K562 (cell line): ENCODE data around the gene FAM117A. TPM values are rescaled to one million over a fixed set of nuclear protein-coding genes. Genes with fewer than 3 reads are reported as not detected.

Experiments used
- ARID1B ChIP-seq: fragments of 450-650 bp; IDR thresholded peaks from 2 replicates; pipeline ENCODE4 v1.6.1; 2016; ENCODE audit warnings: antibody characterized with exemption, mild to moderate bottlenecking, inconsistent platforms
- BMI1 ChIP-seq: fragments of 150-350 bp; IDR thresholded peaks from 2 replicates; pipeline ENCODE4 v1.6.1; 2014; ENCODE audit warnings: low read length
- CBX1 ChIP-seq: sonication (generic); IDR thresholded peaks from 2 replicates; pipeline ENCODE4 v1.6.1; 2016; ENCODE audit warnings: antibody characterized with exemption, low read depth, mild to moderate bottlenecking
- CEBPZ ChIP-seq: fragments of 150-350 bp; IDR thresholded peaks from 2 replicates; pipeline ENCODE4 v1.6.1; 2014; ENCODE audit warnings: low read depth, mild to moderate bottlenecking, low read length, borderline replicate concordance
- GTF2E2 ChIP-seq: fragments of 200-800 bp; sonication (Bioruptor generic); IDR thresholded peaks from 2 replicates; pipeline ENCODE4 v1.6.1; 2016; ENCODE audit warnings: missing genetic modification characterization, missing compliant biosample characterization
- HLTF ChIP-seq: fragments of 450-650 bp; IDR thresholded peaks from 2 replicates; pipeline ENCODE4 v1.6.1; 2016
- IRF2 ChIP-seq: sonication (generic); formaldehyde crosslinking; IDR thresholded peaks from 2 replicates; pipeline ENCODE4 v1.8.1; 2022; ENCODE audit warnings: mild to moderate bottlenecking, missing genetic modification reagents
- MTA1 ChIP-seq: fragments of 450-650 bp; IDR thresholded peaks from 2 replicates; pipeline ENCODE4 v1.6.1; 2017; ENCODE audit warnings: borderline replicate concordance
- NCOA1 ChIP-seq: fragments of 450-650 bp; IDR thresholded peaks from 2 replicates; pipeline ENCODE4 v1.6.1; 2016; ENCODE audit warnings: low read depth
- NCOA2 ChIP-seq, 2 experiments: fragments of 450-650 bp; IDR thresholded peaks; 2 replicates each; pipeline ENCODE4 v1.6.1; 2018; ENCODE audit warnings: mild to moderate bottlenecking in 2 of 2, moderate library complexity in 1 of 2; ENCODE audit not compliant: partially characterized antibody in 2 of 2
- SREBF1 ChIP-seq: fragments of 150-350 bp; IDR thresholded peaks from 2 replicates; pipeline ENCODE4 v1.6.1; 2014; ENCODE audit warnings: antibody characterized with exemption, low read depth, low read length, borderline replicate concordance
- ZFP1 ChIP-seq: fragments of 450-650 bp; formaldehyde crosslinking; IDR thresholded peaks from 2 replicates; pipeline ENCODE4 v1.4.0; 2020; ENCODE audit warnings: mild to moderate bottlenecking, mixed read lengths
- ZKSCAN8 ChIP-seq: fragments of 200-800 bp; sonication (Bioruptor generic); IDR thresholded peaks from 2 replicates; pipeline ENCODE4 v1.6.1; 2016; ENCODE audit warnings: missing genetic modification characterization, missing compliant biosample characterization
- ZNF212 ChIP-seq: fragments of 450-650 bp; formaldehyde crosslinking; IDR thresholded peaks from 2 replicates; pipeline ENCODE4 v1.4.0; 2020; ENCODE audit warnings: mild to moderate bottlenecking
- ZNF347 ChIP-seq: fragments of 450-650 bp; formaldehyde crosslinking; IDR thresholded peaks from 2 replicates; pipeline ENCODE4 v1.4.0; 2020; ENCODE audit warnings: low read depth, mild to moderate bottlenecking, moderate library complexity
- ZNF57 ChIP-seq: fragments of 450-650 bp; formaldehyde crosslinking; IDR thresholded peaks from 2 replicates; pipeline ENCODE4 v1.4.0; 2020; ENCODE audit warnings: mild to moderate bottlenecking, moderate library complexity
- polyA plus RNA-seq, 8 experiments: library from polyadenylated mRNA; depleted of rRNA in 4 of 8; stranded (reverse) in 5 of 8; unstranded in 3 of 8; fragments of >200 nt; fragmentation: Nextera tagmentation in 2 of 8; fragmentation: Illumina TruSeq in 1 of 8; extraction: Ambion mirVana in 2 of 8; extraction: Trizol in 1 of 8; gene quantifications; 2 replicates each; pipeline versions ENCODE4 v1.2.1 to v1.2.3, GENCODE V29; 2011 to 2014; ENCODE audit warnings: inconsistent platforms in 1 of 8, missing spikeins in 1 of 8
- total RNA-seq, 7 experiments: library from RNA; depleted of rRNA in 6 of 7; stranded (reverse); fragments of >200 nt in 6 of 7; fragmentation: Illumina TruSeq in 2 of 7; extraction: Trizol in 2 of 7; gene quantifications; 2 replicates each; pipeline versions ENCODE4 v1.2.1 to v1.2.3, GENCODE V29; 2011 to 2021; ENCODE audit warnings: low replicate concordance in 1 of 7
- TF ChIP-seq, protein P1 (sequence below): sonication (generic); formaldehyde crosslinking; IDR thresholded peaks from 2 replicates; pipeline ENCODE4 v1.8.1; 2022; ENCODE audit warnings: missing genetic modification reagents
- TF ChIP-seq, protein P2 (sequence below): sonication (generic); formaldehyde crosslinking; IDR thresholded peaks from 2 replicates; pipeline ENCODE4 v1.4.0; 2020; ENCODE audit warnings: mild to moderate bottlenecking, missing genetic modification reagents
- TF ChIP-seq, protein P3 (sequence below): IDR thresholded peaks from 3 replicates; pipeline ENCODE4 v1.6.1; 2011; ENCODE audit warnings: borderline replicate concordance, mild to moderate bottlenecking, moderate library complexity; ENCODE audit not compliant: insufficient read length; ENCODE audit errors: extremely low read depth

Gene FAM117A
- total and polyA plus RNA-seq, 9 of the 15 experiments (the other 6 are each of a cell fraction or from before 2014, with no cell fraction given) = 3.1 to 79.7 (median 36.6) TPM

GRCh38 chr17:49739641-49740271 lies 24.2 kb downstream of the FAM117A start (continued):
- TF ChIP-seq, protein P1, sequence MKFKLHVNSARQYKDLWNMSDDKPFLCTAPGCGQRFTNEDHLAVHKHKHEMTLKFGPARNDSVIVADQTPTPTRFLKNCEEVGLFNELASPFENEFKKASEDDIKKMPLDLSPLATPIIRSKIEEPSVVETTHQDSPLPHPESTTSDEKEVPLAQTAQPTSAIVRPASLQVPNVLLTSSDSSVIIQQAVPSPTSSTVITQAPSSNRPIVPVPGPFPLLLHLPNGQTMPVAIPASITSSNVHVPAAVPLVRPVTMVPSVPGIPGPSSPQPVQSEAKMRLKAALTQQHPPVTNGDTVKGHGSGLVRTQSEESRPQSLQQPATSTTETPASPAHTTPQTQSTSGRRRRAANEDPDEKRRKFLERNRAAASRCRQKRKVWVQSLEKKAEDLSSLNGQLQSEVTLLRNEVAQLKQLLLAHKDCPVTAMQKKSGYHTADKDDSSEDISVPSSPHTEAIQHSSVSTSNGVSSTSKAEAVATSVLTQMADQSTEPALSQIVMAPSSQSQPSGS (CRISPR knock-in tag) = no peak
- TF ChIP-seq SREBF1 (0 out of 2 replicates have a peak, but pooled peaks have one; percentile 31), ARID1B (peak; percentile 100), CEBPZ (no peak), IRF2 (CRISPR knock-in tag) (no peak), ZNF212 (CRISPR knock-in tag) (peak; percentile 87), MTA1 (peak; percentile 94), CBX1 (no peak), ZKSCAN8 (CRISPR knock-in tag) (peak; percentile 96), ZNF57 (CRISPR knock-in tag) (no peak), NCOA2 (IDR thresholded peaks at IDR 0.05; ENCODE audit: partially characterized antibody in 2 of 2) (peak; percentile 94 to 95), BMI1 (no peak), NCOA1 (peak; percentile 98), HLTF (peak; percentile 100), GTF2E2 (no peak; the same call in 1 of the 2 replicates), ZNF347 (CRISPR knock-in tag) (no peak), ZFP1 (CRISPR knock-in tag) (no peak)
- TF ChIP-seq, protein P2, sequence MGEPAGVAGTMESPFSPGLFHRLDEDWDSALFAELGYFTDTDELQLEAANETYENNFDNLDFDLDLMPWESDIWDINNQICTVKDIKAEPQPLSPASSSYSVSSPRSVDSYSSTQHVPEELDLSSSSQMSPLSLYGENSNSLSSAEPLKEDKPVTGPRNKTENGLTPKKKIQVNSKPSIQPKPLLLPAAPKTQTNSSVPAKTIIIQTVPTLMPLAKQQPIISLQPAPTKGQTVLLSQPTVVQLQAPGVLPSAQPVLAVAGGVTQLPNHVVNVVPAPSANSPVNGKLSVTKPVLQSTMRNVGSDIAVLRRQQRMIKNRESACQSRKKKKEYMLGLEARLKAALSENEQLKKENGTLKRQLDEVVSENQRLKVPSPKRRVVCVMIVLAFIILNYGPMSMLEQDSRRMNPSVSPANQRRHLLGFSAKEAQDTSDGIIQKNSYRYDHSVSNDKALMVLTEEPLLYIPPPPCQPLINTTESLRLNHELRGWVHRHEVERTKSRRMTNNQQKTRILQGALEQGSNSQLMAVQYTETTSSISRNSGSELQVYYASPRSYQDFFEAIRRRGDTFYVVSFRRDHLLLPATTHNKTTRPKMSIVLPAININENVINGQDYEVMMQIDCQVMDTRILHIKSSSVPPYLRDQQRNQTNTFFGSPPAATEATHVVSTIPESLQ (CRISPR knock-in tag) = no peak
- TF ChIP-seq, protein P3, sequence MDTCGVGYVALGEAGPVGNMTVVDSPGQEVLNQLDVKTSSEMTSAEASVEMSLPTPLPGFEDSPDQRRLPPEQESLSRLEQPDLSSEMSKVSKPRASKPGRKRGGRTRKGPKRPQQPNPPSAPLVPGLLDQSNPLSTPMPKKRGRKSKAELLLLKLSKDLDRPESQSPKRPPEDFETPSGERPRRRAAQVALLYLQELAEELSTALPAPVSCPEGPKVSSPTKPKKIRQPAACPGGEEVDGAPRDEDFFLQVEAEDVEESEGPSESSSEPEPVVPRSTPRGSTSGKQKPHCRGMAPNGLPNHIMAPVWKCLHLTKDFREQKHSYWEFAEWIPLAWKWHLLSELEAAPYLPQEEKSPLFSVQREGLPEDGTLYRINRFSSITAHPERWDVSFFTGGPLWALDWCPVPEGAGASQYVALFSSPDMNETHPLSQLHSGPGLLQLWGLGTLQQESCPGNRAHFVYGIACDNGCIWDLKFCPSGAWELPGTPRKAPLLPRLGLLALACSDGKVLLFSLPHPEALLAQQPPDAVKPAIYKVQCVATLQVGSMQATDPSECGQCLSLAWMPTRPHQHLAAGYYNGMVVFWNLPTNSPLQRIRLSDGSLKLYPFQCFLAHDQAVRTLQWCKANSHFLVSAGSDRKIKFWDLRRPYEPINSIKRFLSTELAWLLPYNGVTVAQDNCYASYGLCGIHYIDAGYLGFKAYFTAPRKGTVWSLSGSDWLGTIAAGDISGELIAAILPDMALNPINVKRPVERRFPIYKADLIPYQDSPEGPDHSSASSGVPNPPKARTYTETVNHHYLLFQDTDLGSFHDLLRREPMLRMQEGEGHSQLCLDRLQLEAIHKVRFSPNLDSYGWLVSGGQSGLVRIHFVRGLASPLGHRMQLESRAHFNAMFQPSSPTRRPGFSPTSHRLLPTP = no peak
